HCT116 (cell line): Measurements from ENCODE around the gene KRT2. TPM values are rescaled to one million over a fixed set of nuclear protein-coding genes. Genes with fewer than 3 reads are reported as not detected.

ENCODE experiments used
- ATAC-seq: fragments of 200-7000 bp; cut with Tn5 transposase; 2 replicates; pipeline ENCODE4 v1.9.1; 2020; ENCODE audit warnings: mild to moderate bottlenecking, moderate library complexity
- BruUV-seq: library from RNA; stranded (reverse); fragments of 400-500 nt; replicated peaks from 2 replicates; lab custom pipeline; 2021; lab: Mats Ljungman, UMichigan
- CTCF ChIA-PET: fragments of 300-600 bp; sonication (Branson Sonifier 250); formaldehyde crosslinking; loops from one replicate; lab custom pipeline; 2021; ENCODE audit warnings: antibody characterized with exemption; lab: Charles Lee
- POLR2A ChIA-PET: fragments of 300-600, 350-600 bp; sonication (Branson Sonifier 250); formaldehyde crosslinking; loops from one replicate; lab custom pipeline; 2021; ENCODE audit warnings: antibody characterized with exemption; lab: Charles Lee
- RAD21 ChIA-PET, 2 experiments: fragments of 300-600 bp; sonication (Branson Sonifier 250); formaldehyde crosslinking; loops; one replicate each; lab custom pipeline; 2023; ENCODE audit warnings: low total read pairs in 2 of 2; ENCODE audit not compliant: uncharacterized antibody in 2 of 2, unreplicated experiment in 2 of 2, low non-redundant PET in 1 of 2; lab: Charles Lee
- DNase-seq: peaks from one replicate; pipeline ENCODE4 v3.0.0-alpha.2; 2010; ENCODE audit warnings: low read depth, low spot score
- H2AFZ ChIP-seq: fragments of 200-600 bp; shearing (Covaris generic), sonication (generic); 2 replicates; pipeline ENCODE4 v1.6.1; 2017; ENCODE audit warnings: low read depth, mixed run types, mixed read lengths, antibody characterized with exemption, low read length; ENCODE audit not compliant: poor library complexity, severe bottlenecking
- H3K27ac ChIP-seq: 2 replicates; pipeline ENCODE4 v1.5.1; 2012; ENCODE audit warnings: low read depth, low read length
- H3K27me3 ChIP-seq: fragments of 200-600 bp; sonication (generic); 2 replicates; pipeline ENCODE4 v1.6.1; 2016; ENCODE audit warnings: mixed run types, low read length, mixed read lengths; ENCODE audit not compliant: insufficient read depth
- H3K36me3 ChIP-seq, 2 experiments: fragments of 200-500 bp in 1 of 2; fragments of 200-600 bp in 1 of 2; sonication (Bioruptor generic) in 1 of 2; sonication (generic) in 1 of 2; 2 replicates each; pipeline versions ENCODE4 v1.5.1 to v1.6.1; 2014 to 2016; ENCODE audit warnings: low read length in 2 of 2, inconsistent platforms in 1 of 2, mixed read lengths in 1 of 2, mixed run types in 1 of 2; ENCODE audit not compliant: insufficient read depth in 2 of 2, control insufficient read depth in 1 of 2
- H3K4me1 ChIP-seq, 2 experiments: fragments of 200-600 bp in 1 of 2; sonication (generic) in 1 of 2; 2 replicates each; pipeline versions ENCODE4 v1.5.1 to v1.6.1; 2012 to 2017; ENCODE audit warnings: low read length in 2 of 2, inconsistent platforms in 1 of 2, mild to moderate bottlenecking in 1 of 2, mixed read lengths in 1 of 2, mixed run types in 1 of 2, moderate library complexity in 1 of 2; ENCODE audit not compliant: insufficient read depth in 2 of 2, control insufficient read depth in 1 of 2
- H3K4me2 ChIP-seq: fragments of 200-600 bp; sonication (generic); 2 replicates; pipeline ENCODE4 v1.6.1; 2017; ENCODE audit warnings: mixed run types, low read length, mixed read lengths
- H3K4me3 ChIP-seq, 2 experiments: fragments of 200-600 bp in 1 of 2; sonication (generic) in 1 of 2; replicated peaks in 1 of 2; 2 replicates each; pipeline ENCODE4 v1.5.1; 2011 to 2016; ENCODE audit warnings: low read length in 2 of 2, control low read depth in 1 of 2, low read depth in 1 of 2, mild to moderate bottlenecking in 1 of 2, mixed read lengths in 1 of 2, mixed run types in 1 of 2
- H3K79me2 ChIP-seq: fragments of 200-600 bp; sonication (generic); 2 replicates; pipeline ENCODE4 v1.6.1; 2017; ENCODE audit warnings: mild to moderate bottlenecking, mixed run types, low read length, moderate library complexity, mixed read lengths; ENCODE audit not compliant: insufficient read depth
- H3K9ac ChIP-seq: fragments of 200-600 bp; sonication (generic); 2 replicates; pipeline ENCODE4 v1.6.1; 2016; ENCODE audit warnings: low read length, mixed read lengths
- H3K9me2 ChIP-seq: fragments of 200-600 bp; sonication (generic), shearing (Covaris generic); 2 replicates; pipeline ENCODE4 v1.6.1; 2017; ENCODE audit warnings: mixed run types, mild to moderate bottlenecking, moderate library complexity; ENCODE audit not compliant: insufficient read depth
- H3K9me3 ChIP-seq, 2 experiments: fragments of 200-500 bp in 1 of 2; fragments of 200-600 bp in 1 of 2; sonication (Bioruptor generic) in 1 of 2; sonication (generic) in 1 of 2; 2 replicates each; pipeline ENCODE4 v1.6.1; 2014 to 2017; ENCODE audit warnings: low read length in 2 of 2, mixed read lengths in 2 of 2, inconsistent platforms in 1 of 2, low read depth in 1 of 2, mild to moderate bottlenecking in 1 of 2, mixed run types in 1 of 2, moderate library complexity in 1 of 2; ENCODE audit not compliant: control insufficient read depth in 1 of 2, insufficient read depth in 1 of 2
- H4K20me1 ChIP-seq: fragments of 200-600 bp; sonication (generic), shearing (Covaris generic); 2 replicates; pipeline ENCODE4 v1.6.1; 2017; ENCODE audit warnings: mixed run types, mild to moderate bottlenecking, moderate library complexity; ENCODE audit not compliant: insufficient read depth
- EZH2phosphoT487 ChIP-seq: fragments of 200-600 bp; IDR thresholded peaks from 2 replicates; pipeline ENCODE4 v1.6.1; 2018; ENCODE audit warnings: antibody characterized with exemption, borderline replicate concordance
- RAD21 ChIP-seq: IDR thresholded peaks from 2 replicates; pipeline ENCODE4 v1.6.1; 2012; ENCODE audit warnings: low read depth, mild to moderate bottlenecking
- TCF7L2 ChIP-seq: IDR thresholded peaks from 2 replicates; pipeline ENCODE4 v1.7.0; 2011; ENCODE audit warnings: borderline replicate concordance, inconsistent platforms; ENCODE audit not compliant: insufficient read depth, insufficient read length; ENCODE audit errors: extremely low read depth
- ZNF274 ChIP-seq: fragments of 200-500 bp; sonication (Bioruptor generic); IDR thresholded peaks from 2 replicates; pipeline ENCODE4 v1.6.1; 2014; ENCODE audit warnings: mild to moderate bottlenecking, low read depth, low read length, inconsistent platforms
- intact Hi-C: fragments of 100-400 bp; cut with micrococcal nuclease; formaldehyde crosslinking; loops from 2 replicates; pipeline ENCODE4 v1.10.0; 2022
- total RNA-seq: library from RNA; stranded (reverse); gene quantifications from one replicate; pipeline ENCODE4 v1.2.1, GENCODE V29; 2021; ENCODE audit not compliant: unreplicated experiment
- TF ChIP-seq, protein P1 (sequence below), 3 experiments: fragments of 200-600 bp in 1 of 3; sonication (generic) in 1 of 3; IDR thresholded peaks in 2 of 3; conservative IDR thresholded peaks in 1 of 3; 2 replicates each; pipeline ENCODE4 v1.5.1; 2012 to 2017; ENCODE audit warnings: low read depth in 2 of 3, low read length in 2 of 3, antibody characterized with exemption in 1 of 3, borderline replicate concordance in 1 of 3, control low read depth in 1 of 3, mild to moderate bottlenecking in 1 of 3, mixed read lengths in 1 of 3, mixed run types in 1 of 3, moderate library complexity in 1 of 3; ENCODE audit not compliant: insufficient read depth in 1 of 3
- TF ChIP-seq, protein P2 (sequence below): IDR thresholded peaks from 2 replicates; pipeline ENCODE4 v1.6.1; 2012; ENCODE audit warnings: low read depth

KRT2 gene
- total RNA-seq, 1 experiment from 2014 or later = not detected

DNA sequence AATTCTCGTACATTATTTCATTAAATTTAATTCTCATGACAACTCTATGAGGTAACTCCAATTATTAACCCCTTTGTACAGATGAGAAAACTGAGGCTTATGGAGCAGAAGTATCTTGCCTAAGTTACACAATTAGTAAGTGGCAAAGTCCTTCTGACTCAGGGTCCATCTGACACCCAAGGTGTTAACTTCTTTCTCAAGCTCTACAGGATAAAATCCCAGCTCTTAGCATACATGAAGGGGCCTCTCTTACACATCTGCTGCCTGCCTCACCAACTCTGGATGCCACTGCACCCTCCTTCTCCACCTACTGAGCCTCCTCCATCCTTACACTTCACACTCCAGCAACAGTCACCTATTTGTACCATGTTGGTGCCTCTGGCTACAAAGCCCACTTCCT lies 46.5 kb downstream of the KRT2 start:
- H2AFZ ChIP-seq = no peak overlapping the region
- no peaks in the 10 kb centered on the region for H4K20me1 ChIP-seq
- TF ChIP-seq, protein P1, sequence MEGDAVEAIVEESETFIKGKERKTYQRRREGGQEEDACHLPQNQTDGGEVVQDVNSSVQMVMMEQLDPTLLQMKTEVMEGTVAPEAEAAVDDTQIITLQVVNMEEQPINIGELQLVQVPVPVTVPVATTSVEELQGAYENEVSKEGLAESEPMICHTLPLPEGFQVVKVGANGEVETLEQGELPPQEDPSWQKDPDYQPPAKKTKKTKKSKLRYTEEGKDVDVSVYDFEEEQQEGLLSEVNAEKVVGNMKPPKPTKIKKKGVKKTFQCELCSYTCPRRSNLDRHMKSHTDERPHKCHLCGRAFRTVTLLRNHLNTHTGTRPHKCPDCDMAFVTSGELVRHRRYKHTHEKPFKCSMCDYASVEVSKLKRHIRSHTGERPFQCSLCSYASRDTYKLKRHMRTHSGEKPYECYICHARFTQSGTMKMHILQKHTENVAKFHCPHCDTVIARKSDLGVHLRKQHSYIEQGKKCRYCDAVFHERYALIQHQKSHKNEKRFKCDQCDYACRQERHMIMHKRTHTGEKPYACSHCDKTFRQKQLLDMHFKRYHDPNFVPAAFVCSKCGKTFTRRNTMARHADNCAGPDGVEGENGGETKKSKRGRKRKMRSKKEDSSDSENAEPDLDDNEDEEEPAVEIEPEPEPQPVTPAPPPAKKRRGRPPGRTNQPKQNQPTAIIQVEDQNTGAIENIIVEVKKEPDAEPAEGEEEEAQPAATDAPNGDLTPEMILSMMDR (IDR thresholded peaks at IDR 0.05 in 2 of 3, conservative IDR thresholded peaks at IDR 0.05 in 1 of 3; ENCODE audit: borderline replicate concordance in 1 of 3, insufficient read depth in 1 of 3, low read depth in 2 of 3, low read length in 2 of 3) = no peak
- TF ChIP-seq RAD21 = no peak
- TF ChIP-seq, protein P2, sequence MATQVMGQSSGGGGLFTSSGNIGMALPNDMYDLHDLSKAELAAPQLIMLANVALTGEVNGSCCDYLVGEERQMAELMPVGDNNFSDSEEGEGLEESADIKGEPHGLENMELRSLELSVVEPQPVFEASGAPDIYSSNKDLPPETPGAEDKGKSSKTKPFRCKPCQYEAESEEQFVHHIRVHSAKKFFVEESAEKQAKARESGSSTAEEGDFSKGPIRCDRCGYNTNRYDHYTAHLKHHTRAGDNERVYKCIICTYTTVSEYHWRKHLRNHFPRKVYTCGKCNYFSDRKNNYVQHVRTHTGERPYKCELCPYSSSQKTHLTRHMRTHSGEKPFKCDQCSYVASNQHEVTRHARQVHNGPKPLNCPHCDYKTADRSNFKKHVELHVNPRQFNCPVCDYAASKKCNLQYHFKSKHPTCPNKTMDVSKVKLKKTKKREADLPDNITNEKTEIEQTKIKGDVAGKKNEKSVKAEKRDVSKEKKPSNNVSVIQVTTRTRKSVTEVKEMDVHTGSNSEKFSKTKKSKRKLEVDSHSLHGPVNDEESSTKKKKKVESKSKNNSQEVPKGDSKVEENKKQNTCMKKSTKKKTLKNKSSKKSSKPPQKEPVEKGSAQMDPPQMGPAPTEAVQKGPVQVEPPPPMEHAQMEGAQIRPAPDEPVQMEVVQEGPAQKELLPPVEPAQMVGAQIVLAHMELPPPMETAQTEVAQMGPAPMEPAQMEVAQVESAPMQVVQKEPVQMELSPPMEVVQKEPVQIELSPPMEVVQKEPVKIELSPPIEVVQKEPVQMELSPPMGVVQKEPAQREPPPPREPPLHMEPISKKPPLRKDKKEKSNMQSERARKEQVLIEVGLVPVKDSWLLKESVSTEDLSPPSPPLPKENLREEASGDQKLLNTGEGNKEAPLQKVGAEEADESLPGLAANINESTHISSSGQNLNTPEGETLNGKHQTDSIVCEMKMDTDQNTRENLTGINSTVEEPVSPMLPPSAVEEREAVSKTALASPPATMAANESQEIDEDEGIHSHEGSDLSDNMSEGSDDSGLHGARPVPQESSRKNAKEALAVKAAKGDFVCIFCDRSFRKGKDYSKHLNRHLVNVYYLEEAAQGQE = no peak
- no peak for TF ChIP-seq ZNF274
- TF ChIP-seq EZH2phosphoT487 = no peak
- no peak for TF ChIP-seq TCF7L2
- H3K9me2 ChIP-seq = no peaks in the 10 kb centered on the region
- POLR2A ChIA-PET = no interaction called here
- H3K9me3 ChIP-seq = no peaks in the 10 kb centered on the region
- H3K4me2 ChIP-seq = no peak overlapping the region
- no peaks in the 10 kb centered on the region for H3K79me2 ChIP-seq
- intact Hi-C loops = no loop called here
- H3K36me3 ChIP-seq = no peaks in the 10 kb centered on the region
- DNase-seq = no peak
- no peaks in the 10 kb centered on the region for H3K27me3 ChIP-seq
- H3K4me3 ChIP-seq = no peak overlapping the region
- RAD21 ChIA-PET = no interaction called here
- no peak for ATAC-seq
- BruUV-seq = no TSS peak
- H3K4me1 ChIP-seq = peaks cover 0 to 21% of the 10 kb centered on the region in 2 experiments; a peak in 3 of 4 replicates
- no peak overlapping the region for H3K9ac ChIP-seq
- CTCF ChIA-PET = no interaction called here
- no peak overlapping the region for H3K27ac ChIP-seq
